ENCODE results near the gene RPUSD3.

RPUSD3 gene

GRCh38 chr3:9864200-9864927 lies 20.6 kb upstream of the RPUSD3 start:
- no peak for DNase-seq (ENCODE audit: low spot score)
- in situ Hi-C loops (cut with MboI; ENCODE audit: low sequenced_read_pairs, unreplicated experiment) = no loop called here
- TF ChIP-seq CTCF (IDR thresholded peaks at IDR 0.05; ENCODE audit: borderline replicate concordance, control extremely low read depth, extremely low read depth, insufficient read depth, missing control alignments) = no peak

- TF ChIP-seq CTCF (IDR thresholded peaks at IDR 0.05; ENCODE audit: borderline replicate concordance, control extremely low read depth, extremely low read depth, insufficient read depth, missing control alignments) = no peak
- DNase-seq (ENCODE audit: low spot score) = no peak
- in situ Hi-C loops (cut with MboI; ENCODE audit: low sequenced_read_pairs, unreplicated experiment) = no loop called here
Measured at GRCh38 chr3:9863058-9863772, 19.4 kb upstream of the RPUSD3 start.

GRCh38 chr3:9862391-9863057 lies 18.7 kb upstream of the RPUSD3 start:
- TF ChIP-seq CTCF (IDR thresholded peaks at IDR 0.05; ENCODE audit: borderline replicate concordance, control extremely low read depth, extremely low read depth, insufficient read depth, missing control alignments) = peak; percentile 26
- peak; percentile 82 for DNase-seq (ENCODE audit: low spot score)
- in situ Hi-C loops (cut with MboI; ENCODE audit: low sequenced_read_pairs, unreplicated experiment) = no loop called here

- in situ Hi-C loops (cut with MboI; ENCODE audit: low sequenced_read_pairs, unreplicated experiment) = no loop called here
- DNase-seq (ENCODE audit: low spot score) = peak; percentile 27
- TF ChIP-seq CTCF (IDR thresholded peaks at IDR 0.05; ENCODE audit: borderline replicate concordance, control extremely low read depth, extremely low read depth, insufficient read depth, missing control alignments) = no peak
Measured at GRCh38 chr3:9861626-9862130, 17.9 kb upstream of the RPUSD3 start.

GRCh38 chr3:9861201-9861600 lies 17.4 kb upstream of the RPUSD3 start:
- in situ Hi-C loops (cut with MboI; ENCODE audit: low sequenced_read_pairs, unreplicated experiment) = no loop called here
- DNase-seq (ENCODE audit: low spot score) = no peak
- TF ChIP-seq CTCF (IDR thresholded peaks at IDR 0.05; ENCODE audit: borderline replicate concordance, control extremely low read depth, extremely low read depth, insufficient read depth, missing control alignments) = no peak

- in situ Hi-C loops (cut with MboI; ENCODE audit: low sequenced_read_pairs, unreplicated experiment) = no loop called here
- DNase-seq (ENCODE audit: low spot score) = no peak
- no peak for TF ChIP-seq CTCF (IDR thresholded peaks at IDR 0.05; ENCODE audit: borderline replicate concordance, control extremely low read depth, extremely low read depth, insufficient read depth, missing control alignments)
Measured at GRCh38 chr3:9859530-9860025, 15.8 kb upstream of the RPUSD3 start.

All from GM13976 (cell line).